Endothelial cell of coronary artery (primary cell): ENCODE results near the gene CFC1. TPM values are rescaled to one million over a fixed set of nuclear protein-coding genes. Genes with fewer than 3 reads are reported as not detected.

Experiments used
- total RNA-seq: library from RNA; depleted of rRNA; stranded (reverse); fragments of >200 nt; gene quantifications from 2 replicates; pipeline ENCODE4 v1.2.3, GENCODE V29; 2014

CFC1 gene
- not detected in 2 replicates for total RNA-seq

DNA sequence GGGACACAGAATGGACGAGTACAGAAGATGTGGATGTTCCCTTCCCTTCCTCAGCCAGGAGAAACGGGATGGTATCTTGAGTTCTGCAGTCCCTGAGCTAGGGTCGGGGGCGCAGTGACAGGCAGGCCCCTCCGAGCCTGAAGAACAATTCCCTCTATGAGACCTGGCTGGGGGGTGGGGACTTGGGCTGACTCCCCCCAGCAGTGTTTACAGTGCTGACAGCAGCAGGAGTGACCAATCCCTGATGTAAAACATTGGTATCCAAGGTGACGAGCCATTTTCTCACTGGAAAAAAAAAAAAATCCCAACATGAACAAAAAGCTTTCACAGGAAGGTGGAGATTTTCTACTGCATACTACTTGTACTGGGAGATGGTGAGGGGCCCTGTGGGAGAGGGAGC, at the start of gene CFC1:
CFC1 (minus strand) TSS at position 183 of the 400 bp plus-strand sequence. CDS start 288 bp downstream, outside the sequence.

GRCh38 chr2:130611140-130611539, 11.8 kb upstream of the CFC1 start, which contains the start of gene POTEJ:
Gene POTEJ, plus strand, starts transcription at chr2:130611440. Its CDS starts 93 bp downstream, at chr2:130611533.

Other genes with a start within 250 kb of the CFC1 start
- 10.2 and 16.9 TPM in 2 replicates for gene PTPN18, start 243.5 kb downstream of the CFC1 start, total RNA-seq
- gene POTEI, start 90.2 kb downstream of the CFC1 start, total RNA-seq, result 0.09 TPM in 2 replicates
- not detected in 2 replicates for gene CFC1B, start 78.4 kb downstream of the CFC1 start, total RNA-seq
- gene POTEJ, start 11.9 kb upstream of the CFC1 start, total RNA-seq, result 0.09 TPM in 2 replicates
- gene GPR148, start 129.5 kb upstream of the CFC1 start, total RNA-seq, result not detected in 2 replicates
- gene AMER3, start 156.0 kb upstream of the CFC1 start, total RNA-seq, result not detected in 2 replicates
- gene ARHGEF4, start 237.3 kb upstream of the CFC1 start, total RNA-seq, result 0.09 and 0.85 TPM in 2 replicates